Prostate gland (tissue), 2 donors: ENCODE results near the gene TANC1. TPM values are rescaled to one million over a fixed set of nuclear protein-coding genes. Genes with fewer than 3 reads are reported as not detected.
A peak's percentile ranks its signal among the peaks of the same experiment; 100 is the strongest.

Experiments
- DNase-seq: peaks from one replicate; pipeline ENCODE4 v3.0.0-alpha.2; 2019; ENCODE audit warnings: low spot score
- H3K27ac ChIP-seq, 2 donors: fragments of 200-600 bp; sonication (generic); 2 replicates each; pipeline ENCODE4 v1.5.1; 2017 to 2019
- H3K27me3 ChIP-seq: fragments of 200-600 bp; sonication (generic); replicated peaks from 2 replicates; pipeline ENCODE4 v1.5.1; 2019; ENCODE audit not compliant: insufficient read depth
- H3K36me3 ChIP-seq, 2 donors: fragments of 200-600 bp; sonication (generic); 1 replicate in 1 of 2; 2 replicates in 1 of 2; pipeline versions ENCODE4 v1.5.1 to v1.8.1; 2017 to 2019
- H3K4me1 ChIP-seq: fragments of 200-600 bp; sonication (generic); replicated peaks from 2 replicates; pipeline ENCODE4 v1.5.1; 2019
- H3K4me3 ChIP-seq, 2 donors: fragments of 200-600 bp; sonication (generic); 2 replicates each; pipeline ENCODE4 v1.5.1; 2017 to 2019
- H3K9me3 ChIP-seq: fragments of 200-600 bp; sonication (generic); 2 replicates; pipeline ENCODE4 v1.5.1; 2017
- CTCF ChIP-seq, 4 experiments: fragments of 200-600 bp in 2 of 4; fragments of 450-650 bp in 2 of 4; sonication (generic) in 2 of 4; IDR thresholded peaks; 1 replicate in 3 of 4; 2 replicates in 1 of 4; pipeline ENCODE4 v1.5.1; 2016 to 2019; ENCODE audit warnings: antibody characterized with exemption in 4 of 4, mild to moderate bottlenecking in 2 of 4, moderate library complexity in 2 of 4
- POLR2A ChIP-seq: fragments of 450-650 bp; IDR thresholded peaks from one replicate; pipeline ENCODE4 v1.6.1; 2016; ENCODE audit warnings: antibody characterized with exemption, mild to moderate bottlenecking
- POLR2AphosphoS5 ChIP-seq: sonication (generic); formaldehyde crosslinking; IDR thresholded peaks from one replicate; pipeline ENCODE4 v1.6.1; 2017; ENCODE audit warnings: antibody characterized with exemption
- WGBS: methylation state at CpG from one replicate; pipeline ENCODE4 v1.1.5; 2018; 5-methylcytosine and 5-hydroxymethylcytosine counted together
- intact Hi-C: fragments of 100-400 bp; cut with DNase I; formaldehyde crosslinking; loops from one replicate; pipeline ENCODE4 v1.14.2; 2022
- total RNA-seq, 2 donors: library from RNA; depleted of rRNA; stranded (reverse); fragments of >200 nt; gene quantifications; one replicate each; pipeline ENCODE4 v1.1.0, GENCODE V29; 2016

Gene TANC1
- total RNA-seq, 2 donors from 2014 or later: 33.5 to 39.7 TPM

GRCh38 chr2:159118115-159118858, 149.8 kb downstream of the TANC1 start:
- Histone ChIP-seq H3K4me1 (peaks cover 4% of the 10 kb centered on the region), H3K9me3 (no peaks in the 10 kb centered on the region), H3K4me3 (no peak overlapping the region), H3K27ac (peak overlapping the region in 1 of 2 donors; percentile 4), H3K36me3 (no peaks in the 10 kb centered on the region), H3K27me3 (no peaks in the 10 kb centered on the region)
- peak; percentile 87 for DNase-seq
- 47% methylated on average over 11 of the region's 11 CpGs for WGBS
- intact Hi-C loops: loop anchor here (2.0 to 10.0 kb wide), 3 partner anchors 83 to 217 kb away; partner anchors contain the start of gene TANC1
- no peak for TF ChIP-seq POLR2A
- peak; percentile 80 to 97 (median 94) for TF ChIP-seq CTCF (IDR thresholded peaks at IDR 0.05)
- TF ChIP-seq POLR2AphosphoS5: peak; percentile 76

- no peaks in the 10 kb centered on the region for H3K36me3 ChIP-seq
These were observed 150.5 kb downstream of the TANC1 start for GRCh38 chr2:159118859-159119500.

GRCh38 chr2:159119652-159120257, 151.3 kb downstream of the TANC1 start:
- H3K27ac ChIP-seq: no peak overlapping the region
- no peaks in the 10 kb centered on the region for H3K9me3 ChIP-seq
- 89% methylated on average over 8 of the region's 8 CpGs for WGBS
- TF ChIP-seq POLR2A: no peak
- no peak for TF ChIP-seq POLR2AphosphoS5
- no peak for TF ChIP-seq CTCF (IDR thresholded peaks at IDR 0.05)
- H3K4me1 ChIP-seq: peaks cover 4% of the 10 kb centered on the region
- no peak for DNase-seq
- intact Hi-C loops: loop anchor here (2.0 to 10.0 kb wide), 3 partner anchors 85 to 219 kb away; partner anchors contain the start of gene TANC1
- no peak overlapping the region for H3K4me3 ChIP-seq
- H3K27me3 ChIP-seq: no peaks in the 10 kb centered on the region
- H3K36me3 ChIP-seq: no peaks in the 10 kb centered on the region

More at GRCh38 chr2:159118859-159119500, 150.5 kb downstream of the TANC1 start:
- TF ChIP-seq POLR2A (no peak), CTCF (IDR thresholded peaks at IDR 0.05) (no peak), POLR2AphosphoS5 (no peak)
- Histone ChIP-seq H3K4me3 (no peak overlapping the region), H3K4me1 (peaks cover 4% of the 10 kb centered on the region), H3K27me3 (no peaks in the 10 kb centered on the region), H3K27ac (no peak overlapping the region), H3K9me3 (no peaks in the 10 kb centered on the region)
- WGBS: 85% methylated on average over 2 of the region's 2 CpGs
- DNase-seq: no peak
- intact Hi-C loops: loop anchor here (2.0 to 10.0 kb wide), 3 partner anchors 84 to 218 kb away; partner anchors contain the start of gene TANC1

- no peak overlapping the region for H3K4me3 ChIP-seq
- H3K27me3 ChIP-seq: no peaks in the 10 kb centered on the region
- peaks cover 7% of the 10 kb centered on the region for H3K4me1 ChIP-seq
- 93% methylated on average over 9 of the region's 9 CpGs for WGBS
- H3K36me3 ChIP-seq: no peaks in the 10 kb centered on the region
- H3K27ac ChIP-seq: no peak overlapping the region
- H3K9me3 ChIP-seq: no peaks in the 10 kb centered on the region
- TF ChIP-seq POLR2AphosphoS5: no peak
- no peak for TF ChIP-seq POLR2A
- TF ChIP-seq CTCF (IDR thresholded peaks at IDR 0.05): no peak
- intact Hi-C loops: no loop called here
- DNase-seq: no peak
These were observed 155.3 kb downstream of the TANC1 start for GRCh38 chr2:159123786-159124185.
